GM10266 (cell line): Measurements from ENCODE around the gene TCF7L2.

Experiments used
- DNase-seq: peaks from one replicate; pipeline ENCODE4 v3.0.0; 2012; ENCODE audit errors: extremely low spot score
- TF ChIP-seq, protein P1 (sequence below): IDR thresholded peaks from 2 replicates; pipeline ENCODE4 v1.5.1; 2012; ENCODE audit warnings: mild to moderate bottlenecking, low read depth; ENCODE audit not compliant: control insufficient read depth, insufficient read depth; ENCODE audit errors: missing control alignments

The TCF7L2 gene

DNA sequence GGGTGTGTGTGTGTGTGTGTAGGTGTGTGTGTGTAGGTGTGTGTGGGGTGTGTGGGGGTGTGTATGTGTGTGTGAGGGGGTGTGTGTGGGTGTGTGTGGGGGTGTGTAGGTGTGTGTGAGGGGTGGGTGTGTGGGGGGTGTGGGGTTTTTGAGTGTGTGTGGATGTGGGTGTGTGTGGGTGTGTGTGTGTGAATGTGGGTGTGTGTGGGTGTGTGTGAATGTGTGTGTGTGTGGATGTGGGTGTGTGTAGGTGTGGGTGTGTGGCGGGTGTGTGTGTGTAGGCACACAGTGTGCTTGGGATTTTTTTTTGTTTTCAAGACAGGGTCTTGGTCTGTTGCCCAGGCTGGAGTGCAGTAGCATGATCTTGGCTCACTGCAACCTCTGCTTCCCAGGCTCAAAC lies 36.8 kb upstream of the TCF7L2 start:
- DNase-seq = no peak
- TF ChIP-seq, protein P1, sequence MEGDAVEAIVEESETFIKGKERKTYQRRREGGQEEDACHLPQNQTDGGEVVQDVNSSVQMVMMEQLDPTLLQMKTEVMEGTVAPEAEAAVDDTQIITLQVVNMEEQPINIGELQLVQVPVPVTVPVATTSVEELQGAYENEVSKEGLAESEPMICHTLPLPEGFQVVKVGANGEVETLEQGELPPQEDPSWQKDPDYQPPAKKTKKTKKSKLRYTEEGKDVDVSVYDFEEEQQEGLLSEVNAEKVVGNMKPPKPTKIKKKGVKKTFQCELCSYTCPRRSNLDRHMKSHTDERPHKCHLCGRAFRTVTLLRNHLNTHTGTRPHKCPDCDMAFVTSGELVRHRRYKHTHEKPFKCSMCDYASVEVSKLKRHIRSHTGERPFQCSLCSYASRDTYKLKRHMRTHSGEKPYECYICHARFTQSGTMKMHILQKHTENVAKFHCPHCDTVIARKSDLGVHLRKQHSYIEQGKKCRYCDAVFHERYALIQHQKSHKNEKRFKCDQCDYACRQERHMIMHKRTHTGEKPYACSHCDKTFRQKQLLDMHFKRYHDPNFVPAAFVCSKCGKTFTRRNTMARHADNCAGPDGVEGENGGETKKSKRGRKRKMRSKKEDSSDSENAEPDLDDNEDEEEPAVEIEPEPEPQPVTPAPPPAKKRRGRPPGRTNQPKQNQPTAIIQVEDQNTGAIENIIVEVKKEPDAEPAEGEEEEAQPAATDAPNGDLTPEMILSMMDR = no peak

DNA sequence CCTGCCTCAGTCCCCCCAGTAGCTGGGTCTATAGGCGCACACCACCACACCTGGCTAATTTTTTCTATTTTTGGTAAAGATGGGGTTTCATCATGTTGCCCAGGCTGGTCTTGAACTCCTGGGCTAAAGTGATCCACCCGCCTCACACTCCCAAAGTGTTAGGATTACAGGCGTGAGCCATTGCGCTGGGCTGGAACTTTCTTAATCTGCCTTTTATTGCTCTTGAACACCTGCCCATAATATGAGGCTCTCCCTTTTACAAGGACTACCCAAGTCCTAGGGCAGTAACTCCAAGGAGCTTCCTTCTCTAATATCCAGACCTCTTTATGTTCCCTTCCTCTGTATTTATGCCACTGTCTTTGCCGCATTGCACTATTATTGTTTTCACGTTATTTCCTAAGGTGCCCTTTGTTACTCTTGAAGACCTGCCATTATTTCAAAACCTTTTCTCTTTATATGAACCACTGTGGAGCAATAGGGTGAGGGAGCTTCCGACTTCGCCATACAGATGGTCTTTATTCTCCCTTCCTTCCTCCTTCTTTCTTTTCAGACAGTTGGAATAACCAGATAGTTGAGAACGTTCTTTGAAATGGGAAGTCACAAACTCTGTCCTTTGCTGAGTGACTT lies 36.3 kb upstream of the TCF7L2 start:
- TF ChIP-seq, protein P1 = no peak
- DNase-seq = no peak

DNA sequence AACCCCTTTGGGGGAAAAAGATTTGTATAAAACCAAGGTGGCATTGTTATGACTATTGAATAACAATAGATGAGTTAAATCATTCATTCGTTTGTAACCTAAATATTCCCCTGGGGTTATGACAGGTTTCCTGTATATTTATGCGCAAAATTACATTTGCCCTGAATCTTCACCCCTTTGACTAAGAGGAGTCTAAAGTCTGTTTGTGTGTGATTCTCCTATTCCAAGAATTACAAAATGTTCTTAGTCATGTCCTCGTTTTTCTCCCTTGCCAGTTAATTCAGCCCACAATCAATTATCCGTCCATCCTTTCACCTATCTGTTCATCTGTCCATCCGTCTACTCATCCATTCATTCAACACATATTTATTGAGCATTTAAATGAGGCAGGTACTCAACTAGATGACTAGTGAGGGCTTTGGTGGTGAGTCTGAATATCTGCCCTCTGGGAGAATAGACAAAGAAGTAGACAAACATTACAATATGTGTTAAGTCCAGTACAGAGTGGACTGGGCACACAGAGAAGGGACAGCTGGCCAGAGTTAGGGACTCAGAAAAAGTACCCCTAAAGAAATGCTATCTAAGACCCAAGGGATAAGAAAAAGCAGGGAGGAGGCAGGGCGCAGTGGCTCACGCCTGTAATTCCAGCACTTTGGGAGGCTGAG lies 35.6 kb upstream of the TCF7L2 start:
- DNase-seq = no peak
- TF ChIP-seq, protein P1 = no peak

DNA sequence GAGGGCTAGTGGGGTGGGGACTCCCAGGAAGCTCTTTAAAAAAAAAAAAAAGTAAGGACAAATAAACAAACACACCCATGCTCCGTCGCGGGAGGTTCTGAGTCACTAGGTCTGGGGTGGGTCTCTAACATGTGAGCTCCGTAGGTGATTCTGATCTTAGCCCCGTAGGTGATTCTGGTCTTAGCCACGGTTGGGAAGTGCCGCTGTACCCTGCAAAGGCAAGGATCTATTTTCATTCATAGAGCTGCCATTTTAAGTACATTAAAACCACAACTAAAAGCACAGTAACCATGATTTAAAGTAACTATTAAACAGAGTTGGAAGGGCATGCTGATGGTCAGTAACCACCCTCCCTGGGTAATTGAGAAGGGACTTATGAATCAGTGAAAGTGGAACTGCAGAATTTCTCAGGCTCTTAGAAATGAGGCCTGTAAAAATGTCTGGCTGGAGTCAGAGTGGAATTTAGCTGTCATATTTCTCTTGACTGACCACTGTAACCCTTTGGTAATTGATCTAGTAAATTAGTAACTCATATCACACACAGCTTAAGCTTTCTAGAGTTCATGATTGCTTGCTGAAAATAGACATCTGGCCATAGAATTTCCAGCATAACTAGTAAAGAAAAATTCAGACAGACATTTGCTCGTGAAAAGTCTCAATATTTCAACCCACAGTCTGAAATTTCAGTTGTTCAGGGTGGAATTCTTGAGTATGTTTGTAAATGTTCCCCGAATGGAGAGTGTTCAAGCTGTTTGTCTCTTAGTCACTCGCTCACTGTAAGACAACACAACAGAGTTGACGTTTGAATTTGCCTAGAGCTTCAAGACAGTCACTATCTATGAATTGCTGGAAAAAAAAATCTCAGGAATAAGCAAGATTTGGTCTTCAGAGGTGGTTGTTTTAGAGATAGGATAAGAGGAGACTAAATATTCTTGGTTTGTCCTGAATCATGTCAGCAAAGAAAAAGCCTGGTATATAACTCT lies 34.2 kb upstream of the TCF7L2 start:
- TF ChIP-seq, protein P1 = no peak

DNA sequence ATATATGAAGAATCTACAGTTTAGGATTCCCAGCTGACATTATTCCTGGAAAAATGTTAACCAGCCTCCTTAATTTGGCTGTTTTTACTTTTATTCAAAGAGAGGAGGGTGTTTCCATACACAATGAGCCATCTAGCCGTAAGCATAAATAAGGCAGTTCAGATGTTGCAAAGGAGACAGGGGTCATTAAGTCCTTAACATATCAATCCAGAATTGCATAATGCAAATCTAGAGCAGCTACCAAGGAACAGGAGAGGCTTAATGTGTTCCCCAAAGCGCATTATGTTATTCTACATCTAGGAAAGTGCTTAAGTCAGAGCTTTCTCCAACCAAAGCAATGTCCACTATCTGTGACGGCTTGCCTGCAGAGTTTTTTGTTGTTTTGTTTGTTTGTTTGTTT lies 32.4 kb upstream of the TCF7L2 start:
- TF ChIP-seq, protein P1 = no peak
- DNase-seq = no peak

More for the DNA sequence above, 34.2 kb upstream of the TCF7L2 start:
- DNase-seq = no peak

DNA sequence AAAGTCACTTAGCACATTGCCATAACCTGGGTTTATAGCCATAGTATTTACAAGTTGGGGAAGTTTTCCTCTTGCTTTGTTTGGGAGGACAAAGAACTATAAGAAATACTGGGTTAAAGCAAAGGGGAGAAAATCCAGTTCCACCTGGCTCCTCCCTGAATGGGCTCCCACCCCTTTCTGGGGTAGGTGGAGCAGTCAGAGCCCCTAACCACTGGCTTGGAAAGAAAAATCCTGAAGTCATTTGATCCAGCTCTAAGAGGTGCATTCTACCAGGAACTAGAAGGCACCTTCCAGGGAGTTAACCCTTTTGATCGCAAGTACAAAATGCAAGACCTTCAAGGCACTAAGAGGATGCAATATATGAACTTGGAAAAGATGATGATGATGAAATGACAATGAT lies 31.3 kb upstream of the TCF7L2 start:
- TF ChIP-seq, protein P1 = no peak
- DNase-seq = no peak
